HepG2 (cell line): ENCODE measurements around the gene DTD2. TPM values are rescaled to one million over a fixed set of nuclear protein-coding genes. Genes with fewer than 3 reads are reported as not detected.

ENCODE experiments used
- ATAC-seq: fragments of 200-7000 bp; cut with Tn5 transposase; 3 replicates; pipeline ENCODE4 v1.9.1; 2020; ENCODE audit warnings: mild to moderate bottlenecking, moderate library complexity
- BruUV-seq: library from RNA; stranded (reverse); fragments of 400-500 nt; replicated peaks from 2 replicates; lab custom pipeline; 2021; lab: Mats Ljungman, UMichigan
- CTCF ChIA-PET: fragments of 300-600 bp; formaldehyde crosslinking; extraction: SDS; loops from one replicate; lab custom pipeline; 2021; ENCODE audit warnings: low total read pairs, inconsistent platforms, low intra/inter-chr PET ratio; lab: Yijun Ruan, JAX
- POLR2A ChIA-PET: fragments of 350-600 bp; sonication (Branson Sonifier 250); formaldehyde crosslinking; loops from one replicate; lab custom pipeline; 2020; ENCODE audit warnings: antibody characterized with exemption, inconsistent platforms; lab: Yijun Ruan, JAX
- DNase-seq: peaks from one replicate; pipeline ENCODE4 v3.0.0-alpha.2; 2015; ENCODE audit warnings: low spot score
- FAIRE-seq: peaks from 3 replicates; lab custom pipeline; 2011; peaks lifted over from hg19 to GRCh38; lab: Jason Lieb, UNC
- H2AFZ ChIP-seq: one replicate; pipeline ENCODE4 v1.6.1; 2011; ENCODE audit warnings: low read length, inconsistent platforms
- H3K27ac ChIP-seq: fragments of 300-600 bp; 3 replicates; pipeline ENCODE4 v1.8.0; 2011; ENCODE audit warnings: mixed run types, mild to moderate bottlenecking, mixed read lengths, low read length, inconsistent platforms; ENCODE audit not compliant: insufficient read depth; ENCODE audit errors: extremely low read length
- H3K27me3 ChIP-seq, 2 experiments: fragments of 200-600 bp in 1 of 2; 2 replicates in 1 of 2; 3 replicates in 1 of 2; pipeline versions ENCODE4 v1.6.0 to v1.8.0; 2011; ENCODE audit warnings: low read length in 2 of 2, mild to moderate bottlenecking in 2 of 2, moderate library complexity in 2 of 2, inconsistent platforms in 1 of 2; ENCODE audit not compliant: insufficient read depth in 2 of 2, control insufficient read depth in 1 of 2
- H3K36me3 ChIP-seq, 2 experiments: fragments of 200-600 bp in 1 of 2; replicated peaks in 1 of 2; 2 replicates in 1 of 2; 3 replicates in 1 of 2; pipeline versions ENCODE4 v1.5.1 to v1.8.0; 2011; ENCODE audit warnings: low read length in 2 of 2, inconsistent platforms in 1 of 2; ENCODE audit not compliant: insufficient read depth in 2 of 2, control insufficient read depth in 1 of 2
- H3K4me1 ChIP-seq: 2 replicates; pipeline ENCODE4 v1.5.1; 2012; ENCODE audit warnings: low read length, inconsistent platforms; ENCODE audit not compliant: insufficient read depth
- H3K4me2 ChIP-seq: 2 replicates; pipeline ENCODE4 v1.6.0; 2011; ENCODE audit warnings: low read depth, low read length, inconsistent platforms
- H3K4me3 ChIP-seq, 3 experiments: fragments of 200-600 bp in 1 of 3; sonication (generic), shearing (Covaris generic) in 1 of 3; replicated peaks in 1 of 3; 2 replicates each; pipeline ENCODE4 v1.5.1; 2011 to 2016; ENCODE audit warnings: low read length in 3 of 3, inconsistent platforms in 2 of 3, low read depth in 2 of 3, mild to moderate bottlenecking in 2 of 3, control low read depth in 1 of 3, mixed read lengths in 1 of 3; ENCODE audit not compliant: insufficient read depth in 1 of 3
- H3K79me2 ChIP-seq: one replicate; pipeline ENCODE4 v1.6.1; 2011; ENCODE audit warnings: low read length, inconsistent platforms; ENCODE audit not compliant: insufficient read depth
- H3K9ac ChIP-seq: 2 replicates; pipeline ENCODE4 v1.6.0; 2011; ENCODE audit warnings: mild to moderate bottlenecking, low read depth, low read length, inconsistent platforms; ENCODE audit not compliant: insufficient read depth
- H3K9me3 ChIP-seq: 2 replicates; pipeline ENCODE4 v1.5.1; 2012; ENCODE audit warnings: mild to moderate bottlenecking, low read length
- H4K20me1 ChIP-seq: 2 replicates; pipeline ENCODE4 v1.6.0; 2011; ENCODE audit warnings: inconsistent platforms, mild to moderate bottlenecking, low read length, moderate library complexity; ENCODE audit not compliant: insufficient read depth
- ATF4 ChIP-seq, 2 experiments: fragments of 450-650 bp in 1 of 2; sonication (generic) in 1 of 2; formaldehyde crosslinking; IDR thresholded peaks; 2 replicates each; pipeline versions ENCODE4 v1.5.0 to v1.8.0; 2020 to 2022; ENCODE audit warnings: mild to moderate bottlenecking in 1 of 2, missing genetic modification reagents in 1 of 2
- GTF2F1 ChIP-seq: fragments of 150-350 bp; IDR thresholded peaks from 2 replicates; pipeline ENCODE4 v1.6.1; 2014; ENCODE audit warnings: low read length
- JUNB ChIP-seq: sonication (generic); formaldehyde crosslinking; IDR thresholded peaks from 2 replicates; pipeline ENCODE4 v1.8.0; 2022; ENCODE audit warnings: missing genetic modification reagents, mild to moderate bottlenecking, borderline replicate concordance
- MLXIP ChIP-seq: sonication (generic); formaldehyde crosslinking; IDR thresholded peaks from 2 replicates; pipeline ENCODE4 v1.9.0; 2021; ENCODE audit warnings: missing genetic modification reagents, borderline replicate concordance
- PAX8 ChIP-seq: sonication (generic); formaldehyde crosslinking; IDR thresholded peaks from 2 replicates; pipeline ENCODE4 v1.8.0; 2022; ENCODE audit warnings: mild to moderate bottlenecking, missing genetic modification reagents, borderline replicate concordance
- RARA ChIP-seq: IDR thresholded peaks from 2 replicates; pipeline ENCODE4 v1.6.1; 2016; ENCODE audit warnings: missing genetic modification reagents, missing compliant biosample characterization
- SYNCRIP ChIP-seq: fragments of 200-400 bp; formaldehyde crosslinking; IDR thresholded peaks from 2 replicates; pipeline ENCODE4 v1.6.1; 2018; ENCODE audit warnings: mild to moderate bottlenecking, low read depth, low read length; ENCODE audit not compliant: insufficient read depth
- ZBTB39 ChIP-seq: sonication (generic); formaldehyde crosslinking; IDR thresholded peaks from 2 replicates; pipeline ENCODE4 v1.5.0; 2020; ENCODE audit warnings: missing genetic modification reagents
- ZNF3 ChIP-seq: IDR thresholded peaks from 2 replicates; pipeline ENCODE4 v1.7.0; 2017; ENCODE audit warnings: inconsistent platforms
- ZNF34 ChIP-seq: sonication (generic); formaldehyde crosslinking; IDR thresholded peaks from 2 replicates; pipeline ENCODE4 v1.4.0; 2020; ENCODE audit warnings: mild to moderate bottlenecking, missing genetic modification reagents, borderline replicate concordance
- ZNF451 ChIP-seq: sonication (generic); formaldehyde crosslinking; IDR thresholded peaks from 2 replicates; pipeline ENCODE4 v1.5.0; 2020; ENCODE audit warnings: mild to moderate bottlenecking, missing genetic modification reagents
- ZNF557 ChIP-seq: sonication (generic); formaldehyde crosslinking; IDR thresholded peaks from 2 replicates; pipeline ENCODE4 v1.4.0; 2020; ENCODE audit warnings: missing genetic modification reagents
- ZNF605 ChIP-seq: sonication (generic); formaldehyde crosslinking; IDR thresholded peaks from 2 replicates; pipeline ENCODE4 v1.8.0; 2022; ENCODE audit warnings: mild to moderate bottlenecking, missing genetic modification reagents
- ZNF704 ChIP-seq: sonication (generic); formaldehyde crosslinking; IDR thresholded peaks from 2 replicates; pipeline ENCODE4 v1.8.1; 2023; ENCODE audit warnings: mild to moderate bottlenecking, inconsistent platforms, moderate library complexity, missing genetic modification reagents, borderline replicate concordance
- ZSCAN22 ChIP-seq: sonication (generic); formaldehyde crosslinking; IDR thresholded peaks from 2 replicates; pipeline ENCODE4 v1.4.0; 2020; ENCODE audit warnings: mild to moderate bottlenecking, missing genetic modification reagents
- WGBS: methylation state at CpG from one replicate; pipeline ENCODE4 v1.1.6; 2017; ENCODE audit warnings: low lambda C conversion rate; 5-methylcytosine and 5-hydroxymethylcytosine counted together
- in situ Hi-C: cut with HindIII; loops from 2 replicates; pipeline ENCODE4 v1.10.0; 2017; ENCODE audit warnings: low pct_unique_long_range_greater_than_20kb; ENCODE audit not compliant: extremely low pct_ligation_motif_present
- intact Hi-C: fragments of 100-400 bp; cut with micrococcal nuclease; formaldehyde crosslinking; loops from one replicate; pipeline ENCODE4 v1.10.0; 2022; ENCODE audit not compliant: unreplicated experiment
- polyA plus RNA-seq, 8 experiments: library from polyadenylated mRNA; depleted of rRNA in 3 of 8; stranded (reverse) in 7 of 8; unstranded in 1 of 8; fragments of >200 nt; fragmentation: Illumina TruSeq in 4 of 8; extraction: Trizol in 4 of 8; gene quantifications; 2 replicates each; pipeline versions ENCODE4 v1.2.1 to v1.2.3, GENCODE V29; 2011 to 2016; ENCODE audit warnings: low read depth in 4 of 8, missing spikeins in 1 of 8, mixed read lengths in 1 of 8; ENCODE audit not compliant: insufficient read depth in 1 of 8
- total RNA-seq, 5 experiments: library from RNA; depleted of rRNA; stranded (reverse); fragments of >200 nt; fragmentation: Illumina TruSeq; extraction: Trizol; gene quantifications; 2 replicates each; pipeline ENCODE4 v1.2.3, GENCODE V29; 2016; ENCODE audit warnings: low read depth in 1 of 5

DTD2 gene
- total and polyA plus RNA-seq, 2 of the 13 experiments (the other 11 are each of a cell fraction or from before 2014, with no cell fraction given), result 22.3 to 49.8 TPM

GRCh38 chr14:31457665-31458659 is 656 bp upstream of the DTD2 start:
- in situ Hi-C loops (loop anchor here (5.0 kb wide), 1 partner anchor 36 kb away; the partner anchor contains the start of gene HEATR5A), intact Hi-C loops (loop anchor here (1.0 to 5.0 kb wide), 6 partner anchors 38 to 799 kb away; partner anchors contain the start of genes HEATR5A, HECTD1, NUBPL and RNU6-7)
- ChIA-PET CTCF (no interaction called here), POLR2A (interaction anchor here (0.5 to 4.4 kb wide), 33 partner anchors 8 to 836 kb away, joined by 3 to 181 read pairs (median 4); partner anchors contain the start of genes ARHGAP5, HEATR5A, HECTD1 and NUBPL)
- DNase-seq (peak; percentile 93), ATAC-seq (peak; percentile 22), FAIRE-seq (no peak)
- Histone ChIP-seq H3K4me3 (peak overlapping the region; percentile 66 to 88 (median 84)), H3K9ac (peak overlapping the region; percentile 93), H2AFZ (peak overlapping the region; percentile 79), H3K27ac (peak overlapping the region; percentile 87), H3K27me3 (no peaks in the 10 kb centered on the region; a peak in 1 of 5 replicates), H3K4me2 (peak overlapping the region; percentile 93), H3K36me3 (peaks cover 0 to 1% of the 10 kb centered on the region in 2 experiments; a peak in 2 of 5 replicates), H3K79me2 (peaks cover 11% of the 10 kb centered on the region), H3K9me3 (no peaks in the 10 kb centered on the region), H3K4me1 (peaks cover 21% of the 10 kb centered on the region), H4K20me1 (no peaks in the 10 kb centered on the region)
- TSS peak; percentile 94 for BruUV-seq
- under 1% methylated on average over 11 of the region's 11 CpGs for WGBS
- no peak for TF ChIP-seq SYNCRIP
- no peak for TF ChIP-seq PAX8
- no peak for TF ChIP-seq RARA (CRISPR knock-in tag)
- TF ChIP-seq ZNF34, result no peak
- peak; percentile 69 for TF ChIP-seq ZBTB39
- 0 out of 2 replicates have a peak, but pooled peaks have one; percentile 51 for TF ChIP-seq MLXIP (CRISPR knock-in tag)
- TF ChIP-seq GTF2F1, result no peak
- TF ChIP-seq ZNF557, result no peak
- TF ChIP-seq ZSCAN22, result no peak
- TF ChIP-seq ZNF3 (CRISPR knock-in tag), result peak; percentile 29
- TF ChIP-seq JUNB, result peak; percentile 55; the same call in 1 of the 2 replicates
- peak in 1 of 2 experiments; percentile 83; a peak in 1 of 4 replicates for TF ChIP-seq ATF4 (CRISPR knock-in tag; IDR thresholded peaks at IDR 0.05)
- TF ChIP-seq ZNF605 (CRISPR knock-in tag), result no peak
- no peak; the same call in 1 of the 2 replicates for TF ChIP-seq ZNF451 (CRISPR knock-in tag)
- no peak for TF ChIP-seq ZNF704 (CRISPR knock-in tag)
